NCI-H128 (cell line): ENCODE measurements around the gene SRRM1.

Experiments used
- DNase-seq: peaks from one replicate; lab custom pipeline; 2025; ENCODE audit not compliant: unreplicated experiment; lab: John Stamatoyannopoulos, UW

SRRM1 gene

DNA sequence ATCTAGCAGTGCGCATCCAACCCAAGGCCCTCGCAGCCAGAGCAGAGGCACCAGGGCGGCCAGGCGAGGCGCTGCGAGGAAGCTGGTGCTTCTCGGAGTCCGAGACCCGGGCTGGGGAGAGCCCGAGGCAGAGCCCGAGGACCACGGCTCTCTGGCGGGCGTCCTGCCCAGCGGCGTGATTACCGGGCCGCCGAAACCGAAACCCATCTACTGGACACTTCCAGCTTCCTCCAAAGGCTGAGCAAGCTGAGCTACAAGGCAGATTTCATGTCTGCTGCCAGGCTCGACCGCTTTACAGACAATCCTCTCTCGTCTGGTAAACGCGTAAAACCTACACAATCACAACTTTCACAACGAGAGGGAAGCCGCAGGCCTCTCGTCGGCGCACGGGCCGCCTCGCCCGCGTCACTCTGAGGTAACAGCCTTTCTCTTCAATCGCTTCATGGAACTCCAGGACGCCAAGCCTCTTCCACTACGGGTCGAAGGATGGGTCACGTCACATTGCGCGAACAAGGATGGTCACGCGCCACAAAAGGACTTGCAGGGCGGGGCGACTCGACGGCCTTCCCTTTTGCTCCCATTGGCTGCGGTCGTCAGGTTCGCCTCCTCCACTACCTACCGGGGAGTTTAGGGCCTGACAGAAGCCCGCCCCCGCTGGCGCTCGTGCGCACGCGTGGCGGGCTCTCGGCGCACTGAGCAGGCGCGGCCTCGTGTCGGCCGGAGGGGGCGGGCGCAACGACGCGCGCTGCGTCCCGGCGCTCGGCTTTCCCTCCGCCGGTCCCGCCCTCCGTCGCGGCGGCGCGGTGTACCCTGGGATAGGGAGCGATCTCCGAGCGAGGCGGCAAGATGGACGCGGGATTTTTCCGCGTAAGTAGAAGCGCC, at the start of gene SRRM1:
Gene SRRM1 (plus strand): TSS at position 822 of the 882 bp plus-strand sequence. CDS start 25 bp downstream, at position 847.
- DNase-seq: peak; percentile 100

DNA sequence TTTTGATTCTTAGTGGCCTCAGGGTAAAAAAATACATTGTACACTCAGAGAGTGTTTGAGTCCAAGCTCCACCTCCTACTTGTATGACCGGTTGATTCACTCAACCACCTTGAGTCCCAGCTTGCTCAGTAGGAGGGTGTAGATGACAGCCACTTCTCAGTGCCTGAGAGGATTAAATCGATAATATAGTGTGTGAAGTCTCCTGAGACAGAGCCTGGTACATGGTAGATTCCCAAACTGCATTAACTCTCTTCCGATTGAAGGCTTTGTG, 48.8 kb upstream of the SRRM1 start:
- no peak for DNase-seq

GRCh38 chr1:24596401-24596880, 46.7 kb upstream of the SRRM1 start:
- no peak for DNase-seq

- DNase-seq: no peak
Observed at GRCh38 chr1:24599265-24599664, 43.8 kb upstream of the SRRM1 start.

- no peak for DNase-seq
Observed at GRCh38 chr1:24600551-24600950, 42.6 kb upstream of the SRRM1 start.

- no peak for DNase-seq
Observed at GRCh38 chr1:24605534-24606295, 37.4 kb upstream of the SRRM1 start.

- no peak for DNase-seq
Observed at GRCh38 chr1:24606296-24606605, 36.9 kb upstream of the SRRM1 start.

GRCh38 chr1:24606621-24607020, 36.5 kb upstream of the SRRM1 start:
- no peak for DNase-seq

- no peak for DNase-seq
Observed at GRCh38 chr1:24609949-24610517, 33.1 kb upstream of the SRRM1 start.

GRCh38 chr1:24619376-24619775, 23.7 kb upstream of the SRRM1 start:
- DNase-seq: no peak

GRCh38 chr1:24620678-24621077, 22.4 kb upstream of the SRRM1 start:
- DNase-seq: no peak

DNA sequence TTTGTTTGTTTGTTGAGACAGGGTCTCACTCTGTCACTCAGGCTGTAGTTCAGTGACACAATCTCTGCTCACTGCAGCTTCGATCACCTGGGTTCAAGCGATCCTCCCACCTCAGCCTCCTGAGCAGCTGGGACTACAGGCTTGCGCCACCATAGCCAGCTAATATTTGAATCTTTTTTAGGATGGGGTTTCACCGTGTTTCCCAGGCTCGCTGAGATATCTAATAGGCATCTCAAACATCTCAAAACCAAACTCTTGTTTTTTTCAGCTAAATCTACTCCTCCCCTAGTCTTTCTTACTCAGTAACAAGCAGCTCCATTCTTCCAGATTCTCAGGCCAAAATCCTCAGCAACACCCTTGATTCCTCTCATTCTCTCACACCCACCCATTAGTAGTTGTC, 22.0 kb upstream of the SRRM1 start:
- no peak for DNase-seq

DNA sequence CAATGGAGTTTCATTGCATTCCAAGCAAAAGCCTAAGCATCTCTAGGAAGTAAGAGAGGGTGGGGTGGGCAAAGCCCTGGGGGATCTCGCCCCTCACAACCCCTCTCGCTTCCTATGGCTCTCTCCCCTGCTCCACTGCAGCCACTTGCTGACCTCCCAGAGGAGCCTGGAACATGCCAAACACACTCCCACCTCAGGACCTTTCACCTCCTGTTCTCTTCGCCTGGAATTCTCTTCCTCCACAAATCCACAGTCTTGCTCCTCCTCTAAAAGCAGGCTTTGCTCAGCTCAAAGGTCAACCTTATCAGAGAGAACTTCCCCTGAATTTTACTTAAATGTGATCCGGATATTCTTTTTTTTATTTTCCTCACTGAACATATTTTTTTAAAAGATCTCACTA, 20.9 kb upstream of the SRRM1 start:
- DNase-seq: no peak

DNA sequence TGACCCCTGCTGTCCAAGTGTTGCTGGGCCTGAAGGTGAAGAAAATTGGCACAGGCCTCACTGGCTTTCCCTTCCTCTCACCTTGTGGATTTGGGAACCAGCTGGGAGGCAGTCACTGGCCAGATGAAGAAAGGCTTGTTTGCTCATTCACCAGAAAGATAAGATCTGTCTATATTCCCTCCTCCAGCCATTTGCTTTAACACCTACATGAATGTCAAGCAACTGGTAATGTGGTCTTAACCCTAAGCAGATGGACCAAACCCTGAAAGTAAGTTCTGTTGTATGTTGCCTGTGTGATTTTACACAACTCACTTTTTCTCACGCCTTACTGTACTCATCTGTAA, 10.3 kb upstream of the SRRM1 start:
- no peak for DNase-seq

GRCh38 chr1:24635195-24635843, 7.8 kb upstream of the SRRM1 start:
- DNase-seq: peak; percentile 51

DNA sequence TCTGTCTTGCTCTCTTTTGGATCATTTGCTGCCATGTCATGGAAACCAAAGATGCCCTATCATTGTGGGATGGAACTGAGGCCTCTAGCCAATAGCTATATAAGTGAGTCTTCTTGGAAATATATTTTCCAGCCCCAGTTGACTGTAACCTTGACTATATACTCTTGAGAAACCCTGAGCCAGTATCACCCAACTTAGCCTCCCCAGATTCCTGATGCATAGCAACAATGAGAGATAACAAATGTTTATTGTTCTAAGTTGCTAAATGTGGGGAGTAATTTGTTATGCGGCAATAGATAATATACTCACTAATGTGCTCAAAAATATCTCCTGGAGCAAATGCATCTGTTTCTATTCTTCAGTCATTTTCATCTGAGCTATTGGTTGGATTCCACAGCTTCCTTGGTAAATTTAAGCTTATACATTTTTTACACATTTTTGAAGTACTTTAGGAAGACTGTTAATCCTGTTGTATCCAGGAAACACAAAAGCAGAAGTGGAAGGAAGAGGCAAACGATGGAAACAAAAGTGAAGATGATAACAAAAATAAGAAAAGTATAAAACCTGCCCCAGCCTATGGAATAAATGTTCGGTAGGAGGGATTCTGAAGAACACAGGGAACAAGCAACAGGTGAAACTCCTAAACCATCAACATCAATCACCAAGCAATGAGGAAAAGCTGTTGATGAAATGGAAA, 6.3 kb upstream of the SRRM1 start:
- no peak for DNase-seq

DNA sequence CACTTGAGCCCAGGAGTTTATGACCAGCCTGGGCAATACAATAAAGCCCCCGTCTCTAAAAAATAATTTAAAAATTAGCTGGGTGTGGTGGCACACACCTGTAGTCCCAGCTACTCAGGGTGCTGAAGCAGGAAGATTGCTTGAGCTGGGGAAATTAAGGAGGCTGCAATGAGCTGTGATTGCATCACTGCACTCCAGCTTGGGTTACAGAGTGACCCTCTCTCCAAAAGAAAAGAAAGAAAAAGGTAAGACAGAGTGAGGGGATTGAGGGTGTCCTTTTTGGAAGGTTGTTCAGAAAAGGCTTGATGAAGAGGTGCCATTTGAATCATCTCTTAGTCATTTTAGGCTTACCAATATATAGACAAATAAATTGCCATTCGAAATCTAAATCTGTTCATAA, 4.0 kb upstream of the SRRM1 start:
- DNase-seq: no peak

- no peak for DNase-seq
Observed at GRCh38 chr1:24639881-24640280, 3.2 kb upstream of the SRRM1 start.

- DNase-seq: no peak
Observed at GRCh38 chr1:24640288-24640687, 2.8 kb upstream of the SRRM1 start.

DNA sequence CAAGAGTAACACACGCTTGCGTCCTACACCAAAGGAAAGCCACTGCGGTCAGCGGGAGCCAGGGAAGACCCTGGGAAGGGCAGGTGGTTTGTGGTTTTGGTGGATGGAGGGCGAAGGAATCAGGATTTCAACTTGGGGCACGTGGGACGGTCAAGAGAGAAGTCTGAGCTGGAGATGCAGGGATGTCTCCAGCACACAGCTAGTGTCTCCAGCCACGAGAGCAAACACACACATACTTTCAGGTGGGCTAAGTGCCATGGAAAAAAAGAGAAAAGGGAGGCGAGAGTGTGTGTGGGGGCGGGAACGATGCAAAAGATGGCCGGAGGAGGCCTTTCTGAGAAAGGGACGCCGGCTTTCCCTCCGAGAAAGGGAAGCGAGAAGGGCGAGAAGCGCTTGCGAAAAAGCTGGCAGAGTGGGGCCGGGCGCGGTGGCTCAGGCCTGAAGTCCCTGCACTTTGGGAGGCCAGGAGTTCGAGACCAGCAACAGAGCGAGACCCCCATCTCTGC, 1.4 kb upstream of the SRRM1 start:
- no peak for DNase-seq
